Right lung (tissue), 10 donors: Measurements from ENCODE around the gene AGTRAP. TPM values are rescaled to one million over a fixed set of nuclear protein-coding genes. Genes with fewer than 3 reads are reported as not detected.
A peak's percentile ranks its signal among the peaks of the same experiment; 100 is the strongest.

Source experiments
- DNase-seq, 2 donors: peaks; one replicate each; pipeline ENCODE4 v3.0.0-alpha.2; 2013
- long read RNA-seq, 8 donors: transcript quantifications; one replicate each; lab custom pipeline, GENCODE V29; 2026
- polyA plus RNA-seq, 5 donors: library from polyadenylated mRNA; unstranded; fragments of 120-200 nt; gene quantifications; one replicate each; pipeline versions ENCODE4 v1.2.1 to v1.2.3, GENCODE V29; 2013; ENCODE audit warnings: inconsistent platforms in 1 of 5, low replicate concordance in 1 of 5; ENCODE audit not compliant: insufficient read length in 5 of 5, insufficient read depth in 1 of 5

The AGTRAP gene, protein sequence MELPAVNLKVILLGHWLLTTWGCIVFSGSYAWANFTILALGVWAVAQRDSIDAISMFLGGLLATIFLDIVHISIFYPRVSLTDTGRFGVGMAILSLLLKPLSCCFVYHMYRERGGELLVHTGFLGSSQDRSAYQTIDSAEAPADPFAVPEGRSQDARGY
- 10 to 100 TPM; 22.0 to 32.8 (median 29.6) TPM for polyA plus RNA-seq
- long read RNA-seq, donor 1, transcript AGTRAP-201 (5 exons, 1,107 nt): major isoform, 17 of 30 reads
- long read RNA-seq, donor 1, partial matches to known transcripts: 7 of 30 reads
- long read RNA-seq, donor 1, other reads (novel, unspliced or antisense): 0 of 30 reads
- long read RNA-seq, donor 2, transcript AGTRAP-201 (5 exons, 1,107 nt): major isoform, 14 of 24 reads
- long read RNA-seq, donor 2, partial matches to known transcripts: 5 of 24 reads
- long read RNA-seq, donor 2, other reads (novel, unspliced or antisense): 0 of 24 reads
- long read RNA-seq, donor 3, transcript AGTRAP-203 (5 exons, 1,100 nt): minor isoform, 7 of 26 reads
- long read RNA-seq, donor 3, transcript AGTRAP-201 (5 exons, 1,107 nt): major isoform, 12 of 26 reads
- long read RNA-seq, donor 3, partial matches to known transcripts: 7 of 26 reads
- long read RNA-seq, donor 3, other reads (novel, unspliced or antisense): 0 of 26 reads
- long read RNA-seq, donor 4, transcript AGTRAP-201 (5 exons, 1,107 nt): major isoform, 11 of 16 reads
- long read RNA-seq, donor 4, partial matches to known transcripts: 0 of 16 reads
- long read RNA-seq, donor 4, other reads (novel, unspliced or antisense): 0 of 16 reads
- long read RNA-seq, donor 5, transcript AGTRAP-201 (5 exons, 1,107 nt): major isoform, 12 of 16 reads
- long read RNA-seq, donor 5, partial matches to known transcripts: 0 of 16 reads
- long read RNA-seq, donor 5, other reads (novel, unspliced or antisense): 0 of 16 reads
- long read RNA-seq, donor 6, transcript AGTRAP-203 (5 exons, 1,100 nt): minor isoform, 8 of 30 reads
- long read RNA-seq, donor 6, transcript AGTRAP-201 (5 exons, 1,107 nt): major isoform, 20 of 30 reads
- long read RNA-seq, donor 6, partial matches to known transcripts: 0 of 30 reads
- long read RNA-seq, donor 6, other reads (novel, unspliced or antisense): 0 of 30 reads
- long read RNA-seq, donor 7, transcript AGTRAP-201 (5 exons, 1,107 nt): major isoform, 14 of 31 reads
- long read RNA-seq, donor 7, partial matches to known transcripts: 15 of 31 reads
- long read RNA-seq, donor 7, other reads (novel, unspliced or antisense): 0 of 31 reads
- long read RNA-seq, donor 8, partial matches to known transcripts: 0 of 5 reads
- long read RNA-seq, donor 8, other reads (novel, unspliced or antisense): 0 of 5 reads

DNA sequence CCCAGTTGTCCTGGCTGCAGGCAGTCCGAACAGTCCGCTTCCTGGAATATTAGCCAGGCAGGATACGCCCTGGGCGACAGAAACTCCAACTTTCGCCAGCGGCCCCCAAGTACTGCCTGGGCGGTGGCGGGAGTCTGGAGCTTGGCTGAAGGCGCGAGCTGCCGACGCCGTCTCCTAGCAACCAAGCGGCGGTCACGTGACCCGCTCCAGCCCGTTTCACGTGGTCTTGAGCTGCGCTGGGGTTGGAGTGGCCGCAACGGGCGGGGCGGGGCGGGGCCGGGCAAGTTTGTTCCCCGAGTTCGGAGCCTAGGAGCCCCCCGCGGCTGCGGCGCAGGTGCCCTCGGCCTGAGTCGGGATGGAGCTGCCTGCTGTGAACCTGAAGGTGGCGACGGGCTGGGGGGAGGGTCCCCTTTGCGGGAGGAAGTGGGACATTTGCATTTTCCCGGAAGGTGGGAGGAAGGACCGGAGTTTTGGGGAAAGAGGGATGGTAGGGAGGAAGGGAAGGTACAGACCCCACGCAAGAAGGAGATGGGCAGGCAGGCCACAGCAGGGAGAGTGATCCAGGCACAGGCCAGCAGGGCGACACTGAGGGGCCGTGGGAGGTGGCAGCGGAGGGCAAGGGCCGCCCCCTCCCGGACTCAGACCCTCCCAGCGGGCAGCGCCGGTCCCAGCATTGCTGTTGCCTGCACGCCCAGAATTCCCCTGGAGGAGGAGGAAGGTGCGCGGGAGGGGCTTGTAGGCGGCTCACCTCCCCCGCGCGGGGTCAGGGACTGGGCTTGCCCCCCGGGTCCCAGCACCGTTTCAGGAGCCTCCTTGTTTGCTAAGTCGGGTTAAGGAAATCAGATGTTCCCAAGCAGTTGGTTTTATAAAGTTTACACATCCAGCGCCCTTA is at the start of gene AGTRAP:
Gene AGTRAP (plus strand): TSS at position 283 of the 892 bp plus-strand sequence. CDS start 73 bp downstream, at position 356.
- peak; percentile 95 for DNase-seq

DNA sequence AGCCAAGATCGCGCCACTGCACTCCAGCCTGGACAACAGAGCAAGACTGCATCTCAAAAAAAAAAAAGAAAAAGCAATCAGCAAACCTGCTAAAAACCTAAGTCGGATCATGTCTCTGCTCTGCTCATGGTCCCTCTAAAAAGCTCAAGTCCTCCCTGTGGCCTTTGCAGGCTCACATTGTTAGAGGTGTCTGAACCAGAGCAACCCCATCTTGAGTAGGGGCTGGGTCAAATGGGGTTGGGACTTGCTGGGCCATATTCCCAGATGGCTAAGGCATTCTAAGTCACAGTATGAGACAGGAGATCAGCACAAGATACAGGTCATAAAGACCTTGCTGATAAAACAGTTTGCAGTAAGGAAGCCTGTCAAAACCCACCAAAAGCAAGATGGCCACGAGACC is 47.4 kb upstream of the AGTRAP start:
- no peak for DNase-seq

DNA sequence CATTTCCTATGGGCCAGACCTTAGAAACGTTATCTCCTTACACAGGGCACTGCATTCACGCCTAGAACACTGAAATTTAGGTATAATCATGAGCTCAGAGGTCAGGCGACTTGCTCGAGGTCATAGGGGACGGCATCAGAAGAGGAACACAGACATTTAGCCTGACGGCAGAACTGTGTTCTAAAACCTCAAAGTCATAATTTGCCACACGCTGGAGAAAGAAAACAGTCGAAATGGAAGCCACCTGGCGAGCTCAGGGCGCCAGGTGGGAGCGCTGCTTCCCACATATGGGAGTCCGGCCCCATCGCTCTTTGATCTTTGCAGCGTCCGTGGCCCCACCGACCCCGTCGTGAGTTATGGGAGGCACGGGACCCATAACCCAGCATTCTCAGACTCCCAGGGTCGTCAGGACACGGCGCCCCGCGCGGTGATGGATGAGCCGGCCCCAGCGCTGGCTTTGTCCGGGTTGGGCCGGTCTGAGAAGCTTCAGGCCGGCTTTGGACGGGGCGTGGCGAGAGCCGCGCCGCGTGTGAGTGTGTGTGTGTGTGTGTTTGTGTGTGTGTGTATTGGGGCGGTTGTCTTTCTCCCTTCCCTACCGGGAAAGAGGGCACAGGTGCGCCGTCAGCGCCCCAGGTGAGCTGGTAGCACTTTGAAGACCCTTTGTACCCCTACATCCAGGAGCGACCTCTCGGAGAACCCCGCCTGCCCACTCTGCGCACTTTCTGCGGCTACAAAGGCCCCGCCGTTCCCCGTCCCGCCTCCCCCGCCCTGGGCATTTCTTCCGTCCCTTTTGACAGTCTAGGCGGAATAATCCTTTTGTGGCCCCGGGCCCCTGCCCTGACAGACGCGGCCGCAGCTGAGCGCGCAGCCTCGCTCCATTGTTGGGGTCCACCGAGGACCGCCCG is 45.3 kb upstream of the AGTRAP start:
- DNase-seq: peak; percentile 57

DNA sequence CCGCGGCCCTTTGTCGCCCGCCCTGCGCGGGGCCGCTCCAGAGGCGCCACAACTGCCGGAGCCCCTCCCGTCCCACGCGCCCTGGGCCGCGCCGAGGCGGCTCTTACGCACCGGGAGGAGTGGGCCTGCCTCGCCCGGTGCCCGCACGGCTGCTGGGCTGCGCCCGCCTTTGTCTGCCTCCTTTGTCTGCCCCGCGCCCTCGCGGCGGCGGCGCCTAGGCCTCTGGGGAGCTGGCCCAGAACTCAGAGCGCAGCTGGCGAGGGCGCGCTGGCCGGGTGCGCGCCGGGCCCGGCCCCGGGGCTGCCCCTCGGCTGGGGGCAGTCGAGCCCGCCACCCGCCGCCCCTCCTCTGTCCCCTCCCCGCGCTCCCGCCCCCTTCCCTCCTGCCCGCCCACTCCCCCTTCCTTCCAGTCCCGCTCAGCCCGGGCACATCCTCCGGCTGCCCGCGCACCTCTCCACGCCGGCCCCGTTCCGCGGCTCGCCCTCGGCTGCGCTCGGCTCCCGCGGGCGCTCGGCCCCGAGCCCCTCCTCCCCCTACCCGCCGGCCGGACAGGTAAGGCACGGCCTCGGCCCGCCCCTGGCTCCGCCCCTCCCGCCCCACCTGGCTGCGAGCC is 44.5 kb upstream of the AGTRAP start, which contains the start of gene DRAXIN:
Gene DRAXIN (plus strand): TSS at position 409 of the 613 bp plus-strand sequence. CDS start 14,549 bp downstream, outside the sequence.
- peak; percentile 53 to 56 for DNase-seq

DNA sequence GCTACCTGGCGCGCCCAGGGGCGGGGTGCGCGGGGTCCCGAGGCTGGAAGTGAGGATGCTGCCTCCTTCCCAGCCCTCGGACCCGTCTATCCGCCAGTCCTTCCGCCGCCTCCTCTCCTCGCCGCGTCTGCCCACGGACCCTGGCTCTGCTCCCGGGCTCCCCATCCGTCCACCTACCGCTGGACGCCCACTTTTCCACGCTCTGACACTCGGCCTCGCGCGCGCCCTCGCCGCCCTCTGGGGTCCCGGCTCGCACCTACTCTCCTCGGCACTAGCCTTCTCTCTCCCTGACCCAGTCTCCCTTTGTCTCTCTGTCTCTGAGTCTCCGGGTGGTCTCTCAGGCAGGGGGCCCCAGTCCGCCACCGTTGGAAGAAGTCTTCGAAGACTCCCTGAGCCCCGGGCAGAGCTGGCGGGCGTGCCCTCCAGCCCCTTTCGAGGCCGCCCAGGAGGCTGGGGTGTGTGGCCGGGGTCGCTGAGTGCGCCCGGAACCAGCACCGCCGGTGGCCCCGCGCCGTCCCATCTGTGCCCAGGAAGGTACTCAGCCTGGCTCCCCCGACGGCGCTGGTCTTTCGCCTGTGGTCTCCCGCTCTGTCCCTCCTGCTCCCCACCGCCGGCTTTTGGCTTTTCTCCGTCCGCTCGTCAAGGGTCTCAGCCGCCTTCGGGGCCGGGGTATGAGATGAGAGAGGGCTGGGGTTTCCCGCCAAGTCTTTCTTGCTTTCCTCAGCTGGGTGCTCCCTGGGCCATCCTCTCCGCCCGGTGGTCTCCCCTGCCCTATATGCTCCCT is 43.8 kb upstream of the AGTRAP start:
- DNase-seq: no peak

DNA sequence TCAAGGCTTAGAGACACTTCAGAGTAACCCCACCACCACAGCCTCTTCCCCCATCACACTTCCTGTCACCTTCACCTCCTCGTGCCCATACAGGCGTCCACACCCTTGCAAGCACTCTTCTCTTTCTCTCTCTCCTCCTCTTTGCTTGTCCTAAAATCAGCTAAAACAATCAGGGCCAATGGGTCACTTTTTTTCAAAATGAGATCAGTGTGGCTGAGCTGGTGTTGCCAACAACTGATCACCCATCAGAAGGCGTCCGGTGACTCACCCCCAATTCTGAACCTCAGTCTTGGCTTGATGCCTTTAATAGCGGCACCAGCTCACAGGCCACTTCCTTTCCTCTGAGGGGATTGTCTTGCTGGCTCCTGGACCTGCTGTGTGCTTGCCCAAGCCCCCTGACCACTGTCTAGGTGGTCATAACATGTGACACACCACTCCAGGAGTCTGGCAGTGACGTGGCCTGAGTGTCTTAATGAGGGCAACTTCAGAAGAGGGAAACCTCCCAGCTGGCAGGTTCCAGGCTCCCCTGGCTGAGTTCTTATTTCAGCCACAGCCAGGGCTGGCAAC is 42.8 kb upstream of the AGTRAP start:
- no peak for DNase-seq

DNA sequence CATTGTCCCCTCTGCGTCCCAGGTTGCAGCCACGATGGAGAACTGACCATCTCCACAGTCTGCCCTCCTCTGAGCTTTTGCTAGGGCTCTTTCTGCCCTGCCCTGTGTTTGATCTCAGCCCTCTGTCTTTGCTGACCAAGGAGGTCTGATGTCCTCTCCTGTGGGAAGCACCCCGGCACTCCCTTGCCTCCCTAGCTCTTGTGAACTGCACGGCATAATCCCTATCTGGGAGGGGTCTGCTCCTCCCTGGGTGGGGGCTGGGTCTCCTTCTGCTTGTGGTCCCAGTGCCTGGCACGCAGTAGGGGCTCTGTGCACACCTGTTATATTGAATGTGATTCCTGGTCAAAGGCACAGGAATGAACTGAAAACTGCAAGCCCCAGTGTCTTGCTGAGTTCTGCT is 42.0 kb upstream of the AGTRAP start:
- DNase-seq: no peak

DNA sequence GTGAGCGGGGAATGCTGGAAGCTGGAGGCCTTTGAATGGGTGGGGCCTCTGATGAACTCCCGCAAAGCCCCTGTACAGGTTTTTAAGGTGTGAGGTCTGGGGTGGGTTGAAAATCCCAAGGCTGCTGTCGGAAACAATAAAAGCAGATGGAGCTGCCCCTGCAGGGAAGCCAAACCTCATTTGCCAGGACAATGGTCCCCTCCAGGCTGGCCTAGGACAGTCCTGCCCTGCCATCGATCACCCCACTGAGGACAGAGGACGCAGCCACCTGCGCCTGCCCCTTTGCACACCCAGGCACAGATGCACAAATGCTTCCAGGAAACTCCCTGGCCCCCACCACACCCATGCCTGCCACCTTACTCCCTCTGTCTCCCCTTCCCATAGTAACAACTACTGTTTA is 40.1 kb upstream of the AGTRAP start:
- DNase-seq: no peak

DNA sequence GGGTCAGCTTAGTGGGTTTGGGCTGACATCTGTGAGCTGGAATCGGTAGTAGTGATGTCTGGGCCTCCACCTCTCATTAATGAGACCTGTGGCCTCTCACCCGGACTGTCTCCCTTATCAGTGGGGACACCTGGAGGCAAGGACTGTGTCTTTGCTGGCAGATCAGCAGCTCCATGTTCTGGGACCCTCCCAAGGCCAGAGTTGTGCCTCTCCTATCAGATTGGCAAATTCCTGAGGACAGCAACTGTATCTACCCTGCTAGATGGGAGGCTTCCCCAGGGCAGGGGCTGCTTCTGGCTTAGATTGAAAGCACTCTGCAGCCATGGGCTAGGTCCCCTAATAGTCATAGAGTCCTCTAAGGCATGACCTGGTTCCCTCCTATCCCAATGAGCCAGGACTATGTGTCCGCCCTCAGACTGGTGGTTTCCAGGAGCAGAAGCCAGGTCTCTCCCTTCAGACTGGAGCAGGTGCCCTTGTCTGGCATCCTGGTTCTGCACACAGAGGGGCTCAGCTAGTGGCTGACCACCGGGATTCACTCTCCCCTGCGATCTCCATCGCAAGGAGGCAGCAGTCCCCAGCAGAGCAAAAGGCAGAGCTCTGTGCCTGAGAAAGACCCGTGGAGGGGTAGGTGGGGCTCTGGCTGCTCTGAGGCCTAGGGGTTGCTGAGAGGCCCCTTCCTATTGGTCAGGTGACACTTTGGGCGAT is 38.6 kb upstream of the AGTRAP start:
- DNase-seq: no peak

DNA sequence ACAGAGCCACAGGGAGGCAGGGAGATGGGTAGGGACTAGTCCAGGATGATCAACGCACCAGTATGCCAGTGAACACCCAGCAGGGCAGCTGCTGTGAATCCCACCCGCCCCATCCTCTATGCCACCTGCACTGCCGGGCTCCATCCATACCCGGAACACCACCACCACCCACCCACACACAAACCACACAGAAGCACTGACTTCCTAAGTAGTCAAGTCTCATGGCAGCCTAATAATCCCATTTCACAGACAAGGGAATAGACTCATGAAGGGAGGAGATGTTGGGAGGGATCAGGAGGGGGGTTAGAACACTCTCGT is 38.1 kb upstream of the AGTRAP start:
- DNase-seq: no peak

DNA sequence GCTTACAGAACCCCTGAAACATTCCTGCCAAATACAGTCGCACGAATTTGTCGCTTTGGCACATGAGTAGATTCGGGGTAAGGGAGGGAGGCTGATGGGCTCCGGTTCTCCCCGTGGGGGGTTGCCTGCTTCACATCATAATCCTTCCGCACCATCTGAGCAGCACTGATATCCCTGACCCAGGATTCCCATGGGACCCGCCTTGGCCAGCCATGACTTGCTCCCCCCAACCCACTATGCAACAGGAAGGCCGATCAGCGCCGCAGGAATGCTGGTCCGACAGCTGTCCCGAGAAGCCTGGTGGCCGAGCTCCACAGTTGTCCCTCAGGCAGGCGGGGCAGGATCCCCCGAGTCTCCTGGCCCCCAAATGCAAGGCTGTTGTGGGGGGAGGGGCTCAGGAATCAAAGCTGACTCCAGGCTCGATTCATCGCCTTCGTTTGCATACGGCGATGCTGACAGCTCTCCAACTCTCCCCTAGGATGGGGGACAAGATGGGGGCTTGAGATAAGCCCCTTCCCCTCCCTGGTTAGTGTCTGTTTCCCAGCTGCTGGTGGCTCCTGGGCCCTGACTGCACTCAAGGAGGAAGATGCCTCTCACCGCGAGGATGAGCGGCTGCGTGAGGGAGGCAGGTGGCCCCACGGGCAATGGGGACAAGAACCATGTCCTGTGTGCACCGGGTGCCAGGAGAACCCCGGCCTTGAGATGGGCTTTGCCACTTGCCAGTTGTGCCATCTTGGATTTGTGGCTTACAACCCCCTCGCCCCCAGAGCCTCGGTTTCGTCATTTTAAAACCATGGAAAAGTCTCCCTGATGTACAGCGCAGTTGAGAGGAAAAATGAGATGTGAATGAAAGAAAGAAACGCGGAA is 35.1 kb upstream of the AGTRAP start:
- DNase-seq: no peak

DNA sequence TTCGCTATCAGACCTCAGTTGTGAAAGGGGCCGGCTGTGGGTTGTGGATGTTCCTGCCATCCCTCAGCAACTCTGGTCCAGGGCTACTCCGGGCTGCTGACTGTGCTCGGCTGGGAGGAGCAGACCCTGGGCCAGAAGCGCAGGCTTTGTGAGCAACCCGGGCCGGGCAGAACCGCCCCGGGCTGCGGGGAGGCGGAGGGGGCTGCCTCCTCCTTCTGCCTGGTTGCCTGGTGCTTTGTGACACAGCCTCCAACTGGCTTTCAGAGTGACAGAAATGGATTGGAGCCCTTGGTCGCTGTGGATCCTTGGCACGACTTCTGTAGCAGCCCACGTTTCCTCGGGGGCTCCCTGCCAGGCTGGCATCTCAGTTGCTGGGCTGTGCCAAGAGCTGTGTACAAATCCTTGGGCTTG is 34.4 kb upstream of the AGTRAP start:
- DNase-seq: peak in 1 of 2 donors; percentile 40

DNA sequence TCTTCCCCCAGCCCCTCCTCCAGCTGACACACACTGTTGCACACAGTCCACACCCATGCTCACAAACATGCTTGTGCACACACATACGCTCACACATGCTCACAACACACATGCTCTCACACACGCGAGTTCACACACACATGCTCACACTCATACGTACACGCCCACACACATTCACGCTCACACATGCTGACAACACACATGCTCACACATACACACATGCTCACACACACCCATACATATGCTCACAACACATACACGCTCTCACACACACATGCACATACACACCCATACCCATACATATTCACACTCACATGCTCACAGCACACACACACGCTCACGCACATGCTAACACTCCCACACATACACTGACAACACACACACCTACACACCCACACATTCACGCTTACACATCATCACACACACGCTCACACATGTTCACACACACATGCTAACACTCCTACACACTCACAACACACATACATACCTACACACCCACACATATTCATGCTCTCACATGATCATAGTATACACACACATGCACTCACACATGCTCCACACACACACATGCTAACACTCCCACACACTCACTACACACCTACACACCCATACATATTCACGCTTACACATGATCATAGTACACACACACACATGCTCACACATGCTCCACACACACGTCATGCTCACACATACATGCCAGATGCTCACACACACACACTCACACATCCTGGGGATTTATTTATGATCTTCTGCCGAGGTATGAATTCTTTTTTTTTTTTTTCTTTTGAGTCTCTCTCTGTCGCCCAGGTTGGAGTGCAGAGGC is 33.7 kb upstream of the AGTRAP start:
- DNase-seq: no peak

DNA sequence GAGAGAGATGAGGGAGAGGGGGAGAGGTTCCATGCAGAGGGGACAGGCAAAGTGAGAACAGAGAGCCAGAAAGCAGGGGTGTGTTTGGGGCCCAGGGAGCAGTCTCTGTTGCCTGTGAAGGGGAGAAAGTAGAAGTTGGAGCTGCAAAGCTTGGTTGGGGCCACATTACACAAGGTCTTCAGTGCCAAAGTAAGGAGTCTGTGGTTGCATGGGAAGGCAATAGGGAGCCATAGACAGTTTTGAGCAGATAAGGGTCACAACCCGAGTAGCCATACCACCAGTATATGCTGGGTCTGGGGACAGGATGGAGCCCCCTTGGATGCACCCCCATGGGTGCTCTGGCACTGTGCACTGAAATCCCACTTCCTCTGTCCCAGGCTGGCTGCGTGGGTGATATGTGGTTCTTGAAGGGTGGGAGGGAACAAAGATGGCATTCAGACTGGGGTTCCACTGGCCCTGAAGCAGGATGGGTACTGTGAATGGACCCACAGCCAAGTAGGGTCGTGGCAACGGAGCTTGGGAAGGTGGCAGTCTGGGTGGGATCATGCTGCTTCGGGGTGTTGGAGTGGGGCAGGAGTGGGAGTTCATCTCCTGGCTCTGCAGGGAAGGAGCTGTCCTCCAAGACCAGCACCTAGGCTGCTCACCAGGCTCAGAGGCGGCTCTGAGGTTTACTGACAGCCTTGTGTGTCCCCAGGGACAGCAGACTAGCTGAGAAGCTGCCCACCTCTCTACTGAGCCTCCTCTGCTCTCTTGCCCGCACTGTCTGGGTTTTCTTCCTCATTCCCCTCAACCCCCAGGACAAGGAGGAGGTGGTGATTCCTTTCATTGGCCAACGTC is 32.4 kb upstream of the AGTRAP start:
- DNase-seq: no peak
